ENCODE results near the gene NGLY1. TPM values are rescaled to one million over a fixed set of nuclear protein-coding genes. Genes with fewer than 3 reads are reported as not detected.
A peak's percentile ranks its signal among the peaks of the same experiment; 100 is the strongest.

NGLY1 gene
- 33.9 TPM for polyA plus RNA-seq (2012; ENCODE audit: low read depth, missing spikeins)

GRCh38 chr3:25782938-25783660, at the start of gene NGLY1:
Gene NGLY1 (minus strand): TSS chr3:25783443. CDS start chr3:25783390, 53 bp downstream.
- peak; percentile 70 for DNase-seq (ENCODE audit: insufficient read length, low spot score)
- TF ChIP-seq TAF1 (IDR thresholded peaks at IDR 0.05; ENCODE audit: low read depth, low read length) (peak; percentile 83), POU2F2 (IDR thresholded peaks at IDR 0.05; ENCODE audit: low read depth, low read length) (no peak), PAX5 (IDR thresholded peaks at IDR 0.05; ENCODE audit: insufficient read depth, low read length, severe bottlenecking) (peak; percentile 74), POLR2AphosphoS5 (IDR thresholded peaks at IDR 0.05; ENCODE audit: low read depth, low read length) (peak; percentile 25; the same call in 1 of the 2 replicates), SPI1 (IDR thresholded peaks at IDR 0.05; ENCODE audit: low read depth, low read length) (no peak), POLR2A (IDR thresholded peaks at IDR 0.05; ENCODE audit: low read depth, low read length) (peak; percentile 31; the same call in 1 of the 2 replicates)
- FAIRE-seq = peak; percentile 77

- FAIRE-seq = peak; percentile 76
- no peak for DNase-seq (ENCODE audit: insufficient read length, low spot score)
Observed at GRCh38 chr3:25831578-25831977, 48.3 kb upstream of the NGLY1 start.

GRCh38 chr3:25830373-25831280, 47.4 kb upstream of the NGLY1 start:
- no peak for DNase-seq (ENCODE audit: insufficient read length, low spot score)
- FAIRE-seq = peak; percentile 9
- TF ChIP-seq SPI1 (IDR thresholded peaks at IDR 0.05; ENCODE audit: low read depth, low read length) = peak; percentile 22; the same call in 1 of the 2 replicates
- TF ChIP-seq PAX5 (IDR thresholded peaks at IDR 0.05; ENCODE audit: insufficient read depth, low read length, severe bottlenecking) = no peak
- no peak for TF ChIP-seq POLR2A (IDR thresholded peaks at IDR 0.05; ENCODE audit: low read depth, low read length)
- no peak for TF ChIP-seq POLR2AphosphoS5 (IDR thresholded peaks at IDR 0.05; ENCODE audit: low read depth, low read length)
- no peak for TF ChIP-seq TAF1 (IDR thresholded peaks at IDR 0.05; ENCODE audit: low read depth, low read length)

More at GRCh38 chr3:25831578-25831977, 48.3 kb upstream of the NGLY1 start:
- TF ChIP-seq PAX5 (IDR thresholded peaks at IDR 0.05; ENCODE audit: insufficient read depth, low read length, severe bottlenecking) = no peak
- no peak for TF ChIP-seq POU2F2 (IDR thresholded peaks at IDR 0.05; ENCODE audit: low read depth, low read length)
- no peak for TF ChIP-seq POLR2AphosphoS5 (IDR thresholded peaks at IDR 0.05; ENCODE audit: low read depth, low read length)
- TF ChIP-seq TAF1 (IDR thresholded peaks at IDR 0.05; ENCODE audit: low read depth, low read length) = no peak
- TF ChIP-seq POLR2A (IDR thresholded peaks at IDR 0.05; ENCODE audit: low read depth, low read length) = no peak
- no peak for TF ChIP-seq SPI1 (IDR thresholded peaks at IDR 0.05; ENCODE audit: low read depth, low read length)

- TF ChIP-seq POU2F2 (IDR thresholded peaks at IDR 0.05; ENCODE audit: low read depth, low read length) = no peak
- no peak for TF ChIP-seq PAX5 (IDR thresholded peaks at IDR 0.05; ENCODE audit: insufficient read depth, low read length, severe bottlenecking)
- TF ChIP-seq POLR2AphosphoS5 (IDR thresholded peaks at IDR 0.05; ENCODE audit: low read depth, low read length) = no peak
- no peak for TF ChIP-seq TAF1 (IDR thresholded peaks at IDR 0.05; ENCODE audit: low read depth, low read length)
- no peak for TF ChIP-seq POLR2A (IDR thresholded peaks at IDR 0.05; ENCODE audit: low read depth, low read length)
- TF ChIP-seq SPI1 (IDR thresholded peaks at IDR 0.05; ENCODE audit: low read depth, low read length) = no peak
- DNase-seq (ENCODE audit: insufficient read length, low spot score) (no peak), FAIRE-seq (no peak)
Observed at GRCh38 chr3:25826510-25826909, 43.3 kb upstream of the NGLY1 start.

GRCh38 chr3:25823314-25823713, 40.1 kb upstream of the NGLY1 start:
- DNase-seq (ENCODE audit: insufficient read length, low spot score) = no peak
- TF ChIP-seq POLR2A (IDR thresholded peaks at IDR 0.05; ENCODE audit: low read depth, low read length) = no peak
- no peak for TF ChIP-seq POLR2AphosphoS5 (IDR thresholded peaks at IDR 0.05; ENCODE audit: low read depth, low read length)
- TF ChIP-seq POU2F2 (IDR thresholded peaks at IDR 0.05; ENCODE audit: low read depth, low read length) = no peak
- TF ChIP-seq TAF1 (IDR thresholded peaks at IDR 0.05; ENCODE audit: low read depth, low read length) = no peak
- TF ChIP-seq SPI1 (IDR thresholded peaks at IDR 0.05; ENCODE audit: low read depth, low read length) = no peak
- no peak for TF ChIP-seq PAX5 (IDR thresholded peaks at IDR 0.05; ENCODE audit: insufficient read depth, low read length, severe bottlenecking)
- FAIRE-seq = no peak

- TF ChIP-seq POU2F2 (IDR thresholded peaks at IDR 0.05; ENCODE audit: low read depth, low read length) (no peak), POLR2A (IDR thresholded peaks at IDR 0.05; ENCODE audit: low read depth, low read length) (no peak), SPI1 (IDR thresholded peaks at IDR 0.05; ENCODE audit: low read depth, low read length) (no peak), TAF1 (IDR thresholded peaks at IDR 0.05; ENCODE audit: low read depth, low read length) (no peak), PAX5 (IDR thresholded peaks at IDR 0.05; ENCODE audit: insufficient read depth, low read length, severe bottlenecking) (no peak), POLR2AphosphoS5 (IDR thresholded peaks at IDR 0.05; ENCODE audit: low read depth, low read length) (no peak)
- DNase-seq (ENCODE audit: insufficient read length, low spot score) = no peak
- FAIRE-seq = no peak
Observed at GRCh38 chr3:25821746-25822573, 38.7 kb upstream of the NGLY1 start.

- no peak for DNase-seq (ENCODE audit: insufficient read length, low spot score)
- FAIRE-seq = no peak
- TF ChIP-seq TAF1 (IDR thresholded peaks at IDR 0.05; ENCODE audit: low read depth, low read length) (no peak), POU2F2 (IDR thresholded peaks at IDR 0.05; ENCODE audit: low read depth, low read length) (no peak), POLR2A (IDR thresholded peaks at IDR 0.05; ENCODE audit: low read depth, low read length) (no peak), SPI1 (IDR thresholded peaks at IDR 0.05; ENCODE audit: low read depth, low read length) (no peak), POLR2AphosphoS5 (IDR thresholded peaks at IDR 0.05; ENCODE audit: low read depth, low read length) (no peak), PAX5 (IDR thresholded peaks at IDR 0.05; ENCODE audit: insufficient read depth, low read length, severe bottlenecking) (no peak)
Observed at GRCh38 chr3:25820816-25821486, 37.7 kb upstream of the NGLY1 start.

GRCh38 chr3:25820366-25820765, 37.1 kb upstream of the NGLY1 start:
- TF ChIP-seq TAF1 (IDR thresholded peaks at IDR 0.05; ENCODE audit: low read depth, low read length) = no peak
- no peak for TF ChIP-seq POLR2A (IDR thresholded peaks at IDR 0.05; ENCODE audit: low read depth, low read length)
- TF ChIP-seq SPI1 (IDR thresholded peaks at IDR 0.05; ENCODE audit: low read depth, low read length) = no peak
- no peak for TF ChIP-seq POU2F2 (IDR thresholded peaks at IDR 0.05; ENCODE audit: low read depth, low read length)
- TF ChIP-seq POLR2AphosphoS5 (IDR thresholded peaks at IDR 0.05; ENCODE audit: low read depth, low read length) = no peak
- no peak for TF ChIP-seq PAX5 (IDR thresholded peaks at IDR 0.05; ENCODE audit: insufficient read depth, low read length, severe bottlenecking)
- FAIRE-seq = peak; percentile 13
- no peak for DNase-seq (ENCODE audit: insufficient read length, low spot score)

Data from GM12891 (cell line).